G401.6 (cell line): ENCODE measurements around the gene KCNH5.

Source experiments
- FAIRE-seq: peaks from 2 replicates; lab custom pipeline; 2012; peaks lifted over from hg19 to GRCh38; lab: Jason Lieb, UNC

The KCNH5 gene

GRCh38 chr14:63006531-63006930, 38.7 kb downstream of the KCNH5 start:
- no peak for FAIRE-seq

- FAIRE-seq = no peak
These were observed 51.2 kb downstream of the KCNH5 start for GRCh38 chr14:62994096-62994495.

GRCh38 chr14:62988967-62989366, 56.3 kb downstream of the KCNH5 start:
- FAIRE-seq = no peak

- no peak for FAIRE-seq
These were observed 61.4 kb downstream of the KCNH5 start for GRCh38 chr14:62983821-62984220.

- FAIRE-seq = no peak
These were observed 64.6 kb downstream of the KCNH5 start for GRCh38 chr14:62980693-62981092.

- no peak for FAIRE-seq
These were observed 87.7 kb downstream of the KCNH5 start for GRCh38 chr14:62957562-62957961.

GRCh38 chr14:62956413-62956812, 88.8 kb downstream of the KCNH5 start:
- FAIRE-seq = no peak

GRCh38 chr14:62954165-62954564, 91.1 kb downstream of the KCNH5 start:
- no peak for FAIRE-seq

GRCh38 chr14:62952226-62952625, 93.0 kb downstream of the KCNH5 start:
- no peak for FAIRE-seq

GRCh38 chr14:62947301-62947700, 98.0 kb downstream of the KCNH5 start:
- FAIRE-seq = no peak

GRCh38 chr14:62946221-62946620, 99.0 kb downstream of the KCNH5 start:
- FAIRE-seq = no peak

GRCh38 chr14:62943202-62943601, 102.1 kb downstream of the KCNH5 start:
- no peak for FAIRE-seq

GRCh38 chr14:62939970-62940369, 105.3 kb downstream of the KCNH5 start:
- no peak for FAIRE-seq

- FAIRE-seq = no peak
These were observed 106.5 kb downstream of the KCNH5 start for GRCh38 chr14:62938778-62939177.

- no peak for FAIRE-seq
These were observed 110.8 kb downstream of the KCNH5 start for GRCh38 chr14:62934439-62934838.

- FAIRE-seq = no peak
These were observed 123.8 kb downstream of the KCNH5 start for GRCh38 chr14:62921466-62921865.

- FAIRE-seq = no peak
These were observed 128.7 kb downstream of the KCNH5 start for GRCh38 chr14:62916551-62916950.

- no peak for FAIRE-seq
These were observed 130.4 kb downstream of the KCNH5 start for GRCh38 chr14:62914873-62915272.

GRCh38 chr14:62914025-62914424, 131.2 kb downstream of the KCNH5 start:
- no peak for FAIRE-seq

GRCh38 chr14:62908506-62908905, 136.8 kb downstream of the KCNH5 start:
- FAIRE-seq = no peak

GRCh38 chr14:62905566-62905965, 139.7 kb downstream of the KCNH5 start:
- no peak for FAIRE-seq

- no peak for FAIRE-seq
These were observed 147.5 kb downstream of the KCNH5 start for GRCh38 chr14:62897771-62898170.

- no peak for FAIRE-seq
These were observed 148.3 kb downstream of the KCNH5 start for GRCh38 chr14:62896932-62897456.

GRCh38 chr14:62894736-62895135, 150.5 kb downstream of the KCNH5 start:
- no peak for FAIRE-seq

- FAIRE-seq = no peak
These were observed 155.9 kb downstream of the KCNH5 start for GRCh38 chr14:62889364-62889763.
